ENCODE results near the gene TMEM54. TPM values are rescaled to one million over a fixed set of nuclear protein-coding genes. Genes with fewer than 3 reads are reported as not detected.

The TMEM54 gene
- total and polyA plus RNA-seq, 2 of the 13 experiments (the other 11 are each of a cell fraction or from before 2014, with no cell fraction given): 2.5 to 2.9 TPM

DNA sequence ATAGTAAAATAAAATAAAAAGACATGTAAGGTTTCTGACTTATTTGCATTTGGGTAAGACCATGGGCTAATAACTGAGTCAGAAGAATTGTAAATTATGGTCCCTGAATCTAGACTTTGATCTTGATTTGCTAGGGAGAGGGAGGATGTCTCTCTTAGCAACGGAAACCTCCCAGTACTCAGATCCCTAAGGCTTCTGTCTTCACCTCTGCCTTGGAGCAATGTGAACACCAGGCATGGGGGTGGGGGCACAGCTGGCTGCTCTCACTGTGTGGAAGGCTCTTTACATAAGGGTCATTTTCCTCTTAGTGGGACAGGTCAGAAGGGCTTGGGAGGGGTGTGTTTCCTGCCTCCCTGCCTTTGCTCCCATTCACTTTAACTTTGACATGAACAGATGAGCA is 17.0 kb upstream of the TMEM54 start (continued):
- TF ChIP-seq, protein P1, sequence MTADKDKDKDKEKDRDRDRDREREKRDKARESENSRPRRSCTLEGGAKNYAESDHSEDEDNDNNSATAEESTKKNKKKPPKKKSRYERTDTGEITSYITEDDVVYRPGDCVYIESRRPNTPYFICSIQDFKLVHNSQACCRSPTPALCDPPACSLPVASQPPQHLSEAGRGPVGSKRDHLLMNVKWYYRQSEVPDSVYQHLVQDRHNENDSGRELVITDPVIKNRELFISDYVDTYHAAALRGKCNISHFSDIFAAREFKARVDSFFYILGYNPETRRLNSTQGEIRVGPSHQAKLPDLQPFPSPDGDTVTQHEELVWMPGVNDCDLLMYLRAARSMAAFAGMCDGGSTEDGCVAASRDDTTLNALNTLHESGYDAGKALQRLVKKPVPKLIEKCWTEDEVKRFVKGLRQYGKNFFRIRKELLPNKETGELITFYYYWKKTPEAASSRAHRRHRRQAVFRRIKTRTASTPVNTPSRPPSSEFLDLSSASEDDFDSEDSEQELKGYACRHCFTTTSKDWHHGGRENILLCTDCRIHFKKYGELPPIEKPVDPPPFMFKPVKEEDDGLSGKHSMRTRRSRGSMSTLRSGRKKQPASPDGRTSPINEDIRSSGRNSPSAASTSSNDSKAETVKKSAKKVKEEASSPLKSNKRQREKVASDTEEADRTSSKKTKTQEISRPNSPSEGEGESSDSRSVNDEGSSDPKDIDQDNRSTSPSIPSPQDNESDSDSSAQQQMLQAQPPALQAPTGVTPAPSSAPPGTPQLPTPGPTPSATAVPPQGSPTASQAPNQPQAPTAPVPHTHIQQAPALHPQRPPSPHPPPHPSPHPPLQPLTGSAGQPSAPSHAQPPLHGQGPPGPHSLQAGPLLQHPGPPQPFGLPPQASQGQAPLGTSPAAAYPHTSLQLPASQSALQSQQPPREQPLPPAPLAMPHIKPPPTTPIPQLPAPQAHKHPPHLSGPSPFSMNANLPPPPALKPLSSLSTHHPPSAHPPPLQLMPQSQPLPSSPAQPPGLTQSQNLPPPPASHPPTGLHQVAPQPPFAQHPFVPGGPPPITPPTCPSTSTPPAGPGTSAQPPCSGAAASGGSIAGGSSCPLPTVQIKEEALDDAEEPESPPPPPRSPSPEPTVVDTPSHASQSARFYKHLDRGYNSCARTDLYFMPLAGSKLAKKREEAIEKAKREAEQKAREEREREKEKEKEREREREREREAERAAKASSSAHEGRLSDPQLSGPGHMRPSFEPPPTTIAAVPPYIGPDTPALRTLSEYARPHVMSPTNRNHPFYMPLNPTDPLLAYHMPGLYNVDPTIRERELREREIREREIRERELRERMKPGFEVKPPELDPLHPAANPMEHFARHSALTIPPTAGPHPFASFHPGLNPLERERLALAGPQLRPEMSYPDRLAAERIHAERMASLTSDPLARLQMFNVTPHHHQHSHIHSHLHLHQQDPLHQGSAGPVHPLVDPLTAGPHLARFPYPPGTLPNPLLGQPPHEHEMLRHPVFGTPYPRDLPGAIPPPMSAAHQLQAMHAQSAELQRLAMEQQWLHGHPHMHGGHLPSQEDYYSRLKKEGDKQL (CRISPR knock-in tag; IDR thresholded peaks at IDR 0.05; ENCODE audit: low read depth): no peak
- TF ChIP-seq ZNF451 (CRISPR knock-in tag; IDR thresholded peaks at IDR 0.05) (no peak), ZNF232 (CRISPR knock-in tag; IDR thresholded peaks at IDR 0.05; ENCODE audit: borderline replicate concordance) (no peak), HES4 (CRISPR knock-in tag; IDR thresholded peaks at IDR 0.05; ENCODE audit: borderline replicate concordance) (no peak), KDM4B (CRISPR knock-in tag; IDR thresholded peaks at IDR 0.05) (no peak), GLI4 (CRISPR knock-in tag; IDR thresholded peaks at IDR 0.05; ENCODE audit: borderline replicate concordance) (no peak)
- TF ChIP-seq, protein P2, sequence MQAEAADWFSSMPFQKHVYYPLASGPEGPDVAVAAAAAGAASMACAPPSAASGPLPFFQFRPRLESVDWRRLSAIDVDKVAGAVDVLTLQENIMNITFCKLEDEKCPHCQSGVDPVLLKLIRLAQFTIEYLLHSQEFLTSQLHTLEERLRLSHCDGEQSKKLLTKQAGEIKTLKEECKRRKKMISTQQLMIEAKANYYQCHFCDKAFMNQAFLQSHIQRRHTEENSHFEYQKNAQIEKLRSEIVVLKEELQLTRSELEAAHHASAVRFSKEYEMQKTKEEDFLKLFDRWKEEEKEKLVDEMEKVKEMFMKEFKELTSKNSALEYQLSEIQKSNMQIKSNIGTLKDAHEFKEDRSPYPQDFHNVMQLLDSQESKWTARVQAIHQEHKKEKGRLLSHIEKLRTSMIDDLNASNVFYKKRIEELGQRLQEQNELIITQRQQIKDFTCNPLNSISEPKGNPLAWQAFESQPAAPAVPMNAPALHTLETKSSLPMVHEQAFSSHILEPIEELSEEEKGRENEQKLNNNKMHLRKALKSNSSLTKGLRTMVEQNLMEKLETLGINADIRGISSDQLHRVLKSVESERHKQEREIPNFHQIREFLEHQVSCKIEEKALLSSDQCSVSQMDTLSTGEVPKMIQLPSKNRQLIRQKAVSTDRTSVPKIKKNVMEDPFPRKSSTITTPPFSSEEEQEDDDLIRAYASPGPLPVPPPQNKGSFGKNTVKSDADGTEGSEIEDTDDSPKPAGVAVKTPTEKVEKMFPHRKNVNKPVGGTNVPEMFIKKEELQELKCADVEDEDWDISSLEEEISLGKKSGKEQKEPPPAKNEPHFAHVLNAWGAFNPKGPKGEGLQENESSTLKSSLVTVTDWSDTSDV (CRISPR knock-in tag; IDR thresholded peaks at IDR 0.05): no peak
- TF ChIP-seq, protein P3, sequence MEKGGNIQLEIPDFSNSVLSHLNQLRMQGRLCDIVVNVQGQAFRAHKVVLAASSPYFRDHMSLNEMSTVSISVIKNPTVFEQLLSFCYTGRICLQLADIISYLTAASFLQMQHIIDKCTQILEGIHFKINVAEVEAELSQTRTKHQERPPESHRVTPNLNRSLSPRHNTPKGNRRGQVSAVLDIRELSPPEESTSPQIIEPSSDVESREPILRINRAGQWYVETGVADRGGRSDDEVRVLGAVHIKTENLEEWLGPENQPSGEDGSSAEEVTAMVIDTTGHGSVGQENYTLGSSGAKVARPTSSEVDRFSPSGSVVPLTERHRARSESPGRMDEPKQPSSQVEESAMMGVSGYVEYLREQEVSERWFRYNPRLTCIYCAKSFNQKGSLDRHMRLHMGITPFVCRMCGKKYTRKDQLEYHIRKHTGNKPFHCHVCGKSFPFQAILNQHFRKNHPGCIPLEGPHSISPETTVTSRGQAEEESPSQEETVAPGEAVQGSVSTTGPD (CRISPR knock-in tag; IDR thresholded peaks at IDR 0.05): no peak
- TF ChIP-seq, protein P4, sequence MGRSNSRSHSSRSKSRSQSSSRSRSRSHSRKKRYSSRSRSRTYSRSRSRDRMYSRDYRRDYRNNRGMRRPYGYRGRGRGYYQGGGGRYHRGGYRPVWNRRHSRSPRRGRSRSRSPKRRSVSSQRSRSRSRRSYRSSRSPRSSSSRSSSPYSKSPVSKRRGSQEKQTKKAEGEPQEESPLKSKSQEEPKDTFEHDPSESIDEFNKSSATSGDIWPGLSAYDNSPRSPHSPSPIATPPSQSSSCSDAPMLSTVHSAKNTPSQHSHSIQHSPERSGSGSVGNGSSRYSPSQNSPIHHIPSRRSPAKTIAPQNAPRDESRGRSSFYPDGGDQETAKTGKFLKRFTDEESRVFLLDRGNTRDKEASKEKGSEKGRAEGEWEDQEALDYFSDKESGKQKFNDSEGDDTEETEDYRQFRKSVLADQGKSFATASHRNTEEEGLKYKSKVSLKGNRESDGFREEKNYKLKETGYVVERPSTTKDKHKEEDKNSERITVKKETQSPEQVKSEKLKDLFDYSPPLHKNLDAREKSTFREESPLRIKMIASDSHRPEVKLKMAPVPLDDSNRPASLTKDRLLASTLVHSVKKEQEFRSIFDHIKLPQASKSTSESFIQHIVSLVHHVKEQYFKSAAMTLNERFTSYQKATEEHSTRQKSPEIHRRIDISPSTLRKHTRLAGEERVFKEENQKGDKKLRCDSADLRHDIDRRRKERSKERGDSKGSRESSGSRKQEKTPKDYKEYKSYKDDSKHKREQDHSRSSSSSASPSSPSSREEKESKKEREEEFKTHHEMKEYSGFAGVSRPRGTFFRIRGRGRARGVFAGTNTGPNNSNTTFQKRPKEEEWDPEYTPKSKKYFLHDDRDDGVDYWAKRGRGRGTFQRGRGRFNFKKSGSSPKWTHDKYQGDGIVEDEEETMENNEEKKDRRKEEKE (IDR thresholded peaks at IDR 0.05): no peak
